GM21390 (cell line): ENCODE measurements around the gene OR6C74.

Source experiments
- ATAC-seq: cut with Tn5 transposase; IDR thresholded peaks from one replicate; pipeline ENCODE4 v1.9.1; 2021; ENCODE audit not compliant: unreplicated experiment

Gene OR6C74

DNA sequence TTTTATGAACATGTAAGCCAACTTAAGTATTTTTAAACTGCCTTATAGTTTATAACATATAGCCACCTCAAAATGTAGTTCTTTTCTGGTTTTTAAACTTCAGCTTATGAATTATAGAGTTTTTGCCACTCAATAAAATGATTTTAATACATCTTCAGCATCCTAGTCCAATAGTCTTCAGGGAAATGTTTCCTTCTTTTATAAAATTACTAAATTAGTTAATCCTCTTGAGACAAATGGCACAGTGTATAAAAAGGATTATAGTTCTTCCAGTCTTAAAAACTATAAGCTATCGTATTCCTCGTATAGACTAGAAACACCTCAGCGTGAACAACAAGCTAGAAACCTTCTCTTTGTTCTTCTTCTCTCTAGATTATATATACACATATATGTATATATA is at the start of gene OR6C74:
TSS of gene OR6C74 (plus strand) at position 301 of the 400 bp plus-strand sequence. CDS start 2,679 bp downstream, outside the sequence.
- no peak for ATAC-seq

DNA sequence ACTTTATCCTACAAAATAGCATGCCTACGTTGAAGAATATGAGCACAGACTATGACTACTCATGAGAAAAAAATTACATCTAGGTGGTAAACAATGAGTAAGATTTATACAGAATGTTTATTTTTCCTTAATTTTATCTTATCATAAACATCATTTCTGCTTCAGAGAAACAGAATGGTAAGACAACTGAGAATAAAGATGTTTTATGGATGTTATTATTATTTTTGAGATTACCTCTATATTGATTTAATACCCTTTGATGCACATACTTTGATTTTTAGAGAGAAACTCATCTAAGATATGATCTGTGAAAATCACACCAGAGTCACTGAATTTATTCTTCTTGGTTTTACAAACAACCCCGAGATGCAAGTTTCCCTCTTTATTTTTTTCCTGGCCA is 23.7 kb upstream of the OR6C74 start, which contains the start of gene OR10A7:
TSS of gene OR10A7 (plus strand) at position 301 of the 400 bp plus-strand sequence. CDS start at position 301, 0 bp downstream.
- ATAC-seq = no peak

DNA sequence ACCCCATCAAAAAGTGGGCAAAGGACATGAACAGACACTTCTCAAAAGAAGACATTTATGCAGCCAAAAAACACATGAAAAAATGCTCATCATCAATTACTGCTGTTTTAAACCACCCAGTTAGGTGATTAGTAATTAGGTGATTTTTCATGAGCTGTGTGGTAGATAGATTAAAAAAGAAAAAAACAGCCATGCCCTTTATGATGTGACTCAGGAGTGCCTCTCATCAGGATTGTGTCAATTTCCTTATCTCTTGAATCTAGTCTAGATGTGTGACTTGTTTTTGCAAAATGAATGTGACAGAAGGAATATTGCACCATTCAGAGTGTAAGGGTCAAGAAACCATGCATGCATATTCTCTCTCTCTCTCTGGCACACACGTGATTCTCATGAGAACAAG is 17.9 kb upstream of the OR6C74 start:
- ATAC-seq = no peak

DNA sequence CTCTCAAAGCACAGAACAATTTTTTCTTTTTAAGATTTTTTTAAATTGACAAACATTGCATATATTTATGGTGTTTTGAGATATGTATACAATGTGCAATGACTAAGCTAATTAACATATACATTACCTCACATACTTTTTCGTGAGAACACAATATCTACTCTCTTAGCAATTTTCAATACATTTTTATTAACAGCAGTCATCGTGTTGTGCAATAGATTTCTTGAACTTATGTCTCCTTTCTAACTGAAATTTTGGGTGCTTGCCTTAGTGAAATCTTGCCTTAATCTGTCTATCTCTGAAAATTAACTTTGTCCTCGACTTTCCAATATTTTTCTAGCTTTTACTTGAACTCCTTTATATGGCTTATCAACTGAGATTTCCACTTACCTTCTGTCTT is 16.8 kb upstream of the OR6C74 start:
- no peak for ATAC-seq

DNA sequence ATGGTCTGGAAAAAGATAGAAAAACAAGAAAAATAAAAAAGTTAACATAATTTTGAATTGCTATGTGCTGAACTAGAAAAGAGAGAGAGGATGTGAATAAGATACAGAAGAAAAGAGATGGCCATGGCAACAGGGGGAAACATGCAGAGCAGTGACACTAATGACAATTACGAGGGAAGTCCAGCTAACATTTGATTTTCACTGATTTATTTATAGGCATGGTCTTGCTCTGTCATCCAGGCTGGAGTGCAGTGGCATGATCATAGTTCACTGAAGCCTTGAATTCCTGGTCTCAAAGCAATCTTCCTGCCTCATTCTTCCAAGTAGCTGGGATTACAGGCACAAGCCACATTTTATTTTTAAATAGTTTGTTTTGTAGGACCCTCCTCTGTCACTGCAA is 1.8 kb downstream of the OR6C74 start:
- ATAC-seq = no peak

DNA sequence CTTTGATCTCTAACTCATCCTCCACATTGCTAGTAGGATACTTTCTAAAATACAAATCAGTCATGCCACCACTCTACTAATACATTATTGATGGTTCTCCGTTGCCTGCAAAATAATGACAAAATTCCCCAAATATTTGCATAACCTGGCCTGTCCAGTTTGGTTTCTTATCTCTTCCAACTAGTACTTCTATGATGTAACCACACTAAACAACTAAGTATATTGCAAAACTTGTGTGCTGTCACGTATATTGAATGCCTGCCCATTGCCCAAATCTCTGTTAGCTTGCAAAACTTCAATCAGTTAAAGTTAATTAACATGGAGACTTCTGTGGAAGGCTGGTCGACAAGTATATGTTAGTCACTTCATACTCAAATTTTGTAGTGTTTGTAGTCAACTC is 6.5 kb downstream of the OR6C74 start:
- ATAC-seq = no peak

DNA sequence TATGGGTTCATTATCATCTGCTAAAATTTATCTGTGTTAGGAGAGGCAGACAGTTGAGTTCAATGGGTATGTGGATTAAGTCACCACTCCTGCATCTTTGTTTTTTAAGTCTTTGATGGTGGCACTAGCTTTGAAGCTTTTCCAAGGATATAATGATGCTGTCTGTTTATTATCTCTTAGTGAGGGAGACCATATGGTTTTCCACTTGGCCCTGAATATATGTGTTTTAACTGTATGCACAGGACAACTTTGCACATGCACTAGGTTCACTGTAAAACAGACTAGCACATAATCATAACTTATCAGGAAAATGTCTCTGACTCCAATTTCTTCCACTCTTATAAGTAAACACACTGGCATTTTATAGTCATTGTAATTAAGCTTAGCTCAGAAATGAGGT is 8.9 kb downstream of the OR6C74 start:
- no peak for ATAC-seq

DNA sequence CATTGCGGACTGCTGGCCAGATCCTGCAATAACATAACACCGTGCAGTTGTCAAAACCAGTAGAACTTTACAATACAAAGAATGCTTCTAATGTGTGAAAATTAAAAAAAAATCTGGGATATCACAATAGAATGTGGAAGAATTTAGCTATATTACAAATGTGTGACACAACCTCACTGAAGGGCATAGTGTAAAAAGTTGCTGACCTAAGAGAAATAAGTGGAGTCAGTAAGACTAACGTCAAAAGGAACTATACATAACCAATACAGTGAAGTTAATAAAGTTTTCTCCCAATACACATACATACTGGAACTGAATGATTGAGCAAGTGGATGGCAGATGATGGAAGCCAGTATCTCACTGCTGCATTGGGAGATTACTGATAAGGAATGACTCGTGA is 12.4 kb downstream of the OR6C74 start:
- ATAC-seq = no peak

DNA sequence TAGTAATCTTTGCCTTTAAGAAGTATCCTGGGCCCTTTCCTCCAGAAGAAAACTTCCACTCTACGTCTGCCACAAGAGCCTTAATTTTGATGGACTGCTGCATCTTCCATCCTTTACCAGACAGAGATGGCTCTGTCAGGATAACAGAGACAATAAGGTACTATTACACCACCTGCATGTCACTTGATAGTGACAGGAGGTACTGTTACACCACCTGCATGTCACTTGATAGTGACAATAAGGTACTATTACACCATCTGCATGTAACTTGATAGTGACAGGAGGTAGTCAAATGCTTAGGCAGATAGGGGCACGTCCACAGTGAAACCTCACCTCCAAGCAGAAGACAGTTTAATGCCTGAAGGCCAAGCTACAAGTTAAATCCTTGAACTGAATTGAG is 13.9 kb downstream of the OR6C74 start:
- no peak for ATAC-seq

DNA sequence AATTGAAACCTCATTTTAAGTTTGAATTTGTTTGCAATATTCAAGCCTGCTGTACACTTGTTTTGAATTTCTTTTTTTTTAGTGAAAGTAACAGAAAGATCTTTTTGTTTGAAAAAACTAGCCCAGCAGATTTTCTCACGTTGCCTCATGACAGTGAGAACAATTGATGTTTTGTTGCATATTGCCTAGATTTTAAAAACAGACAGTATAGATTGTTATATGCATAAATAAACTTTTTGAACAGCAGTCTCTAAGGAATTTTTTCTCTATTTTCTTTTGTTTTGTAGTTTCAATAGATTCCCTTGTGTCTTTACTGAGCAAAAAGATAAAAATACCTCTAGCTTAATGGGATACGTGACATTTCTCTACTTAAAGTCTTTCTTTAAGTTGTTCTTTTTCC is 36.6 kb downstream of the OR6C74 start:
- no peak for ATAC-seq

DNA sequence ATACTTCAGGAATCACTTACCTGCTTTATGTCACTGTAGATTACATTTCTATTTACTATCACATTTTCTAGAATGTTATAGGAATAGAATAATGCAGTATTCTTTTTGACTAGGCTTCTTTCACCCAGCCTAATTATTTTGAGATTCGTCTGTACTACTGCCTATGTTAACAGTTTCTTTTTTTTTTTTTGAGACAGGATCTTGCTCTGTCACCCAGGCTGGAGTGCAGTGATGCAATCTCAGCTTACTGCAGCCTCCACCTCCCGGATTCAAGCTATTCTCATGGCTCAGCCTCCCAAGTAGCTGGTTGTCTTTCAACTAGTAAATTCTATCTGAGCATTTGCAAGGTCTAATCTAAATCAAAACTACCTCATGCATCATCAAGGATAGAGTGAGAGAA is 45.6 kb downstream of the OR6C74 start:
- ATAC-seq = no peak
